Activated T-helper 1 cell treated with anti-CD3 and anti-CD28 coated beads, Interleukin-12 subunit alpha, Interleukin-12 subunit beta, Interleukin-2, Interleukin-4 antibody, amounts not matched to agents 30 ng/mL and 10 ng/mL and 1 ng/mL, durations not matched to agents 14 hours and 24 hours and 36 hours (primary cell): Measurements from ENCODE around the gene SCIMP. TPM values are rescaled to one million over a fixed set of nuclear protein-coding genes. Genes with fewer than 3 reads are reported as not detected.
"Not testable (repeated sequence)": the region's sequence is repeated elsewhere in the genome, so short reads cannot be mapped to it uniquely, and the experiment has no call there.

ENCODE experiments used
- DNase-seq: peaks from one replicate; pipeline ENCODE4 v3.0.0; 2021; ENCODE audit warnings: low spot score
- H3K27ac Mint-ChIP-seq: one replicate; pipeline ENCODE4 v1.8.0; 2021; ENCODE audit warnings: mild to moderate bottlenecking, mixed read lengths
- H3K27me3 Mint-ChIP-seq: one replicate; pipeline ENCODE4 v1.8.0; 2022; ENCODE audit warnings: mild to moderate bottlenecking, moderate library complexity, mixed read lengths; ENCODE audit not compliant: insufficient read depth
- H3K36me3 Mint-ChIP-seq: one replicate; pipeline ENCODE4 v1.8.0; 2021; ENCODE audit warnings: low read depth, mixed read lengths
- H3K4me1 Mint-ChIP-seq: one replicate; pipeline ENCODE4 v1.8.0; 2021; ENCODE audit warnings: low read depth, mixed read lengths
- H3K4me3 Mint-ChIP-seq: one replicate; pipeline ENCODE4 v1.8.0; 2021; ENCODE audit warnings: mild to moderate bottlenecking, moderate library complexity, mixed read lengths
- H3K9me3 Mint-ChIP-seq: one replicate; pipeline ENCODE4 v1.8.0; 2021; ENCODE audit warnings: mixed read lengths
- intact Hi-C: fragments of 100-400 bp; cut with micrococcal nuclease; formaldehyde crosslinking; loops from one replicate; pipeline ENCODE4 v1.15.1; 2024
- total RNA-seq: library from RNA; stranded (reverse); gene quantifications from 2 replicates; pipeline ENCODE4 v1.2.3, GENCODE V29; 2022

Gene SCIMP
- total RNA-seq, 1 donor from 2014 or later: not detected

DNA sequence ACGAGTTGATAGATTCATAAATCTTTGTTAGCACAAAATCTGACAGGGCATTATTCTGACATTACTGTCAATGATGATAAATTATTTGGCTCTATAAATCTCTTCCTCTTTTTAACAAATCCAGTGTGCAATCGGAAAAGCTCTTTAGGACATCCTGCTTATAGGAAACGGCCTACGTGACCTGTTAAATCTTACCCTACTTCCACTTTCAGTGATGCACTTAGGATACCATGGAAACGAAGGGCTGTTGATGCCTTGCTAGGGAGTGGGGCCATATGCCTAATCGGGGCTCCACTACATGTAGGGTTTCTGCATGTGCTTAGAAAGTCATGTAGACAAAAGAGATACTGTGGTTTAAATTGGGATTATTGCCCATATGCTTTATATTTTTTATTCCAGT is 70.2 kb downstream of the SCIMP start:
- no peak overlapping the region for H3K4me3 Mint-ChIP-seq
- H3K4me1 Mint-ChIP-seq: no peaks in the 10 kb centered on the region

DNA sequence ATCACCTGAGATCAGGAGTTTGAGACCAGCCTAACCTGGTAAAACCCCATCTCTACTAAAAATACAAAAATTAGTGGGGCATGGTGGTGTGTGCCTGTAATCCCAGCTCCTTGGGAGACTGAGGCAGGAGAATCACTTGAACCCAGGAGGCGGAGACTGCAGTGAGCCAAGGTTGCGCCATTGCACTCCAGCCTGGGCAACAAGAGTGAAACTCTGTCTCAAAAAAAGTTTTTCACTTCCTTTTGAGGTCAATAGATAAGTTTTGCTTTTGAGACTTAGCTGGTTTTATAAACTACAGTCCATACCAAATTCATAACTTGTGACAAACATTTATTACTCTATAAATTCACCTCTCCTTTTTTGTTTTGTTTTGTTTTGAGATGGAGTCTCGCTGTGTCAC is 72.9 kb downstream of the SCIMP start:
- intact Hi-C loops, H3K27ac Mint-ChIP-seq, DNase-seq, H3K36me3 Mint-ChIP-seq, H3K4me1 Mint-ChIP-seq, H3K4me3 Mint-ChIP-seq: not testable (repeated sequence)
- Mint-ChIP-seq H3K27me3 (peaks cover 15% of the 10 kb centered on the region), H3K9me3 (peaks cover 10% of the 10 kb centered on the region)

More for the DNA sequence above, 70.2 kb downstream of the SCIMP start:
- intact Hi-C loops: no loop called here
- peaks cover 9% of the 10 kb centered on the region for H3K27me3 Mint-ChIP-seq
- H3K36me3 Mint-ChIP-seq: no peaks in the 10 kb centered on the region
- peaks cover 5% of the 10 kb centered on the region for H3K9me3 Mint-ChIP-seq
- DNase-seq: no peak
- H3K27ac Mint-ChIP-seq: no peak overlapping the region

DNA sequence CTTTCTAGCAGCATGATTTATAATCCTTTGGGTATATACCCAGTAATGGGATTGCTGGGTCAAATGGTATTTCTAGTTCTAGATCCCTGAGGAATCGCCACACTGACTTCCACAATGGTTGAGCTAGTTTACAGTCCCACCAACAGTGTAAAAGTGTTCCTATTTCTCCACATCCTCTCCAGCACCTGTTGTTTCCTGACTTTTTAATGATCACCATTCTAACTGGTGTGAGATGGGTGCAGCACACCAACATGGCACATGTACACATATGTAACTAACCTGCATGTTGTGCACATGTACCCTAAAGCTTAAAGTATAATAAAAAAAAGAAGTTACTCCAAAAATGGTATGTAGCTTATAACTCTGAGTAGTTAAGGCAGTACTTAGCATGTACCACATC is 74.0 kb downstream of the SCIMP start:
- Mint-ChIP-seq H3K27me3 (peaks cover 13% of the 10 kb centered on the region), H3K9me3 (peaks cover 10% of the 10 kb centered on the region)
- H3K36me3 Mint-ChIP-seq, intact Hi-C loops, H3K4me1 Mint-ChIP-seq, H3K27ac Mint-ChIP-seq, DNase-seq, H3K4me3 Mint-ChIP-seq: not testable (repeated sequence)

Other genes starting within 250 kb of the SCIMP start
- gene CAMTA2, start 247.2 kb downstream of the SCIMP start, total RNA-seq: 98.5 and 103 TPM in 2 replicates
- 0.34 and 0.37 TPM in 2 replicates for gene INCA1, start 237.3 kb downstream of the SCIMP start, total RNA-seq
- gene KIF1C, start 236.9 kb downstream of the SCIMP start, total RNA-seq: 68.4 and 71.3 TPM in 2 replicates
- 0.20 and 0.23 TPM in 2 replicates for gene SLC52A1, start 199.4 kb downstream of the SCIMP start, total RNA-seq
- gene ZFP3, start 156.4 kb downstream of the SCIMP start, total RNA-seq: 1.9 and 2.0 TPM in 2 replicates
- gene ZNF232, start 123.0 kb downstream of the SCIMP start, total RNA-seq: 17.3 and 19.3 TPM in 2 replicates
- gene USP6, start 118.8 kb downstream of the SCIMP start, total RNA-seq: 0.03 and 0.05 TPM in 2 replicates
- 8.5 and 8.8 TPM in 2 replicates for gene ZNF594, start 43.0 kb downstream of the SCIMP start, total RNA-seq
- gene RABEP1, start 47.4 kb upstream of the SCIMP start, total RNA-seq: 50.2 and 51.4 TPM in 2 replicates
- gene NUP88, start 184.8 kb upstream of the SCIMP start, total RNA-seq: 165 and 170 TPM in 2 replicates
- gene RPAIN, start 185.3 kb upstream of the SCIMP start, total RNA-seq: 61.0 and 67.0 TPM in 2 replicates
- gene C1QBP, start 204.3 kb upstream of the SCIMP start, total RNA-seq: 410 and 413 TPM in 2 replicates
- gene DHX33, start 234.1 kb upstream of the SCIMP start, total RNA-seq: 38.0 and 41.8 TPM in 2 replicates